Neuronal stem cell (in vitro differentiated cells): ENCODE data around the gene BPI.
A peak's percentile ranks its signal among the peaks of the same experiment; 100 is the strongest.

Experiments
- DNase-seq: peaks from one replicate; pipeline ENCODE4 v3.0.0-alpha.2; 2013; ENCODE audit warnings: low spot score
- H2AFZ ChIP-seq: one replicate; pipeline ENCODE4 v1.6.1; 2013; ENCODE audit warnings: mild to moderate bottlenecking, low read length, inconsistent platforms
- H2AK5ac ChIP-seq: 2 replicates; pipeline ENCODE4 v1.6.1; 2013; ENCODE audit warnings: low read depth, mild to moderate bottlenecking, inconsistent platforms, low read length, moderate library complexity, mixed read lengths
- H2BK120ac ChIP-seq: 2 replicates; pipeline ENCODE4 v1.6.1; 2013; ENCODE audit warnings: low read depth, mild to moderate bottlenecking, inconsistent platforms, low read length, moderate library complexity, mixed read lengths
- H2BK12ac ChIP-seq: one replicate; pipeline ENCODE4 v1.6.1; 2013; ENCODE audit warnings: low read length, inconsistent platforms
- H2BK15ac ChIP-seq: 2 replicates; pipeline ENCODE4 v1.6.1; 2013; ENCODE audit warnings: mild to moderate bottlenecking, low read length, inconsistent platforms, mixed read lengths
- H2BK5ac ChIP-seq: one replicate; pipeline ENCODE4 v1.6.1; 2013; ENCODE audit warnings: inconsistent platforms, mild to moderate bottlenecking, low read length, moderate library complexity
- H3K14ac ChIP-seq: one replicate; pipeline ENCODE4 v1.6.1; 2013; ENCODE audit warnings: low read length, inconsistent platforms
- H3K18ac ChIP-seq: 2 replicates; pipeline ENCODE4 v1.6.1; 2013; ENCODE audit warnings: low read length, inconsistent platforms
- H3K23ac ChIP-seq: 2 replicates; pipeline ENCODE4 v1.6.1; 2013; ENCODE audit warnings: low read depth, mild to moderate bottlenecking, mixed read lengths, low read length, inconsistent platforms; ENCODE audit not compliant: poor library complexity
- H3K27ac ChIP-seq: replicated peaks from 3 replicates; pipeline ENCODE4 v1.5.1; 2013; ENCODE audit warnings: low read length, inconsistent platforms
- H3K27me3 ChIP-seq, 3 experiments: 2 replicates each; pipeline ENCODE4 v1.6.1; 2013; ENCODE audit warnings: low read length in 3 of 3, mild to moderate bottlenecking in 2 of 3, inconsistent platforms in 1 of 3, low read depth in 1 of 3, mixed read lengths in 1 of 3, moderate library complexity in 1 of 3; ENCODE audit not compliant: control insufficient read depth in 3 of 3, insufficient read depth in 3 of 3
- H3K36me3 ChIP-seq, 2 donors: replicated peaks in 1 of 2; 2 replicates each; pipeline ENCODE4 v1.6.1; 2013; ENCODE audit warnings: low read length in 2 of 2; ENCODE audit not compliant: control insufficient read depth in 2 of 2, insufficient read depth in 2 of 2
- H3K4ac ChIP-seq: 2 replicates; pipeline ENCODE4 v1.6.1; 2013; ENCODE audit warnings: inconsistent platforms, mild to moderate bottlenecking, low read length, moderate library complexity
- H3K4me1 ChIP-seq, 2 donors: 1 replicate in 1 of 2; 2 replicates in 1 of 2; pipeline ENCODE4 v1.6.1; 2013; ENCODE audit warnings: low read length in 2 of 2, low read depth in 1 of 2; ENCODE audit not compliant: control insufficient read depth in 2 of 2, insufficient read depth in 1 of 2
- H3K4me2 ChIP-seq: one replicate; pipeline ENCODE4 v1.6.1; 2013; ENCODE audit warnings: mild to moderate bottlenecking, low read length, inconsistent platforms; ENCODE audit not compliant: insufficient read depth, poor library complexity, severe bottlenecking
- H3K4me3 ChIP-seq, 2 donors: 2 replicates each; pipeline ENCODE4 v1.5.1; 2013; ENCODE audit warnings: low read length in 2 of 2, mild to moderate bottlenecking in 2 of 2, inconsistent platforms in 1 of 2, moderate library complexity in 1 of 2
- H3K79me1 ChIP-seq: one replicate; pipeline ENCODE4 v1.6.1; 2013; ENCODE audit warnings: low read depth, mild to moderate bottlenecking, inconsistent platforms, low read length, moderate library complexity
- H3K9ac ChIP-seq: one replicate; pipeline ENCODE4 v1.6.1; 2013; ENCODE audit warnings: mild to moderate bottlenecking, low read depth, low read length, inconsistent platforms; ENCODE audit not compliant: poor library complexity
- H3K9me3 ChIP-seq, 2 donors: replicated peaks in 1 of 2; 2 replicates each; pipeline versions ENCODE3 to v1.6.1; 2013; ENCODE audit warnings: low read length in 2 of 2, mild to moderate bottlenecking in 2 of 2, inconsistent platforms in 1 of 2, low read depth in 1 of 2, mixed read lengths in 1 of 2, moderate library complexity in 1 of 2; ENCODE audit not compliant: control insufficient read depth in 2 of 2, insufficient read depth in 1 of 2
- H4K8ac ChIP-seq: one replicate; pipeline ENCODE4 v1.6.1; 2013; ENCODE audit warnings: low read depth, mild to moderate bottlenecking, inconsistent platforms, low read length, moderate library complexity
- H4K91ac ChIP-seq: one replicate; pipeline ENCODE4 v1.6.1; 2013; ENCODE audit warnings: low read length, low read depth, mild to moderate bottlenecking, inconsistent platforms; ENCODE audit not compliant: poor library complexity
- WGBS, 2 donors: extraction: QIAGEN DNeasy Blood & Tissue Kit; methylation state at CpG; one replicate each; pipeline ENCODE4 v1.1.7; 2013; ENCODE audit warnings: missing lambda C conversion rate in 2 of 2, mixed read lengths in 1 of 2; ENCODE audit not compliant: insufficient read length in 2 of 2, insufficient replicate concordance in 1 of 2; ENCODE audit errors: extremely low coverage in 2 of 2; 5-methylcytosine and 5-hydroxymethylcytosine counted together

BPI gene

GRCh38 chr20:38297916-38298674, 5.9 kb upstream of the BPI start:
- Histone ChIP-seq H2BK120ac (no peak overlapping the region), H3K36me3 (no peaks in the 10 kb centered on the region), H3K4ac (no peak overlapping the region), H3K79me1 (no peaks in the 10 kb centered on the region), H3K27ac (no peak overlapping the region), H2BK15ac (no peak overlapping the region), H3K4me1 (peaks cover 2 to 8% of the 10 kb centered on the region in 2 donors), H2BK5ac (no peak overlapping the region), H3K23ac (no peak overlapping the region), H4K91ac (no peak overlapping the region), H4K8ac (no peak overlapping the region), H3K4me3 (no peak overlapping the region), H2AK5ac (no peak overlapping the region), H3K9me3 (no peaks in the 10 kb centered on the region), H3K14ac (no peak overlapping the region), H3K27me3 (peaks cover 0 to 25% (median 0%) of the 10 kb centered on the region in 3 experiments), H2BK12ac (no peak overlapping the region), H3K4me2 (no peak overlapping the region), H3K18ac (no peak overlapping the region), H2AFZ (peak overlapping the region; percentile 72), H3K9ac (no peak overlapping the region)
- DNase-seq: no peak
- no CpG with 5 or more reads among the region's 7 CpGs for WGBS, 2 donors

GRCh38 chr20:38298768-38299288, 5.1 kb upstream of the BPI start:
- Histone ChIP-seq H3K9me3 (no peaks in the 10 kb centered on the region), H3K27ac (no peak overlapping the region), H3K27me3 (peaks cover 0 to 25% (median 0%) of the 10 kb centered on the region in 3 experiments), H3K18ac (peak overlapping the region; percentile 74), H3K4ac (no peak overlapping the region), H3K4me1 (peaks cover 2 to 8% of the 10 kb centered on the region in 2 donors), H2BK120ac (no peak overlapping the region), H2AK5ac (no peak overlapping the region), H3K79me1 (no peaks in the 10 kb centered on the region), H2BK5ac (no peak overlapping the region), H3K4me2 (no peak overlapping the region), H3K4me3 (no peak overlapping the region), H2BK12ac (no peak overlapping the region), H3K9ac (no peak overlapping the region), H2BK15ac (no peak overlapping the region), H3K14ac (no peak overlapping the region), H3K23ac (no peak overlapping the region), H2AFZ (peak overlapping the region; percentile 72), H4K91ac (no peak overlapping the region), H4K8ac (no peak overlapping the region), H3K36me3 (no peaks in the 10 kb centered on the region)
- no CpG with 5 or more reads among the region's 13 CpGs for WGBS, 2 donors
- DNase-seq: no peak

GRCh38 chr20:38299963-38300362, 4.0 kb upstream of the BPI start:
- no peak overlapping the region for H2BK15ac ChIP-seq
- H4K8ac ChIP-seq: no peak overlapping the region
- no peak overlapping the region for H3K4me3 ChIP-seq
- no peak overlapping the region for H3K4ac ChIP-seq
- no peak overlapping the region for H4K91ac ChIP-seq
- WGBS, 2 donors: no CpG with 5 or more reads among the region's 6 CpGs
- H2AFZ ChIP-seq: no peak overlapping the region
- H3K4me1 ChIP-seq: peaks cover 2 to 5% of the 10 kb centered on the region in 2 donors
- no peak overlapping the region for H2BK120ac ChIP-seq
- peak overlapping the region; percentile 29 for H3K18ac ChIP-seq
- H3K9me3 ChIP-seq: no peaks in the 10 kb centered on the region
- DNase-seq: no peak
- no peaks in the 10 kb centered on the region for H3K79me1 ChIP-seq
- no peak overlapping the region for H3K23ac ChIP-seq
- H2BK12ac ChIP-seq: no peak overlapping the region
- H3K27me3 ChIP-seq: peaks cover 0 to 21% (median 0%) of the 10 kb centered on the region in 3 experiments
- H2AK5ac ChIP-seq: no peak overlapping the region
- no peak overlapping the region for H2BK5ac ChIP-seq
- H3K36me3 ChIP-seq: no peaks in the 10 kb centered on the region
- H3K4me2 ChIP-seq: no peak overlapping the region
- no peak overlapping the region for H3K14ac ChIP-seq
- H3K9ac ChIP-seq: no peak overlapping the region
- H3K27ac ChIP-seq: no peak overlapping the region

GRCh38 chr20:38300438-38300837, 3.5 kb upstream of the BPI start:
- WGBS, 2 donors: no CpG with 5 or more reads among the region's 4 CpGs
- no peak overlapping the region for H4K8ac ChIP-seq
- H2BK5ac ChIP-seq: no peak overlapping the region
- no peaks in the 10 kb centered on the region for H3K9me3 ChIP-seq
- H3K14ac ChIP-seq: no peak overlapping the region
- peaks cover 0 to 20% (median 0%) of the 10 kb centered on the region in 3 experiments for H3K27me3 ChIP-seq
- DNase-seq: no peak
- no peaks in the 10 kb centered on the region for H3K79me1 ChIP-seq
- peaks cover 2 to 5% of the 10 kb centered on the region in 2 donors for H3K4me1 ChIP-seq
- H3K27ac ChIP-seq: no peak overlapping the region
- no peak overlapping the region for H2BK15ac ChIP-seq
- no peak overlapping the region for H3K4ac ChIP-seq
- H3K4me2 ChIP-seq: no peak overlapping the region
- H3K4me3 ChIP-seq: no peak overlapping the region
- no peak overlapping the region for H3K9ac ChIP-seq
- H2BK120ac ChIP-seq: no peak overlapping the region
- no peak overlapping the region for H2AFZ ChIP-seq
- H4K91ac ChIP-seq: no peak overlapping the region
- no peaks in the 10 kb centered on the region for H3K36me3 ChIP-seq
- H3K18ac ChIP-seq: no peak overlapping the region
- H3K23ac ChIP-seq: no peak overlapping the region
- H2BK12ac ChIP-seq: no peak overlapping the region
- no peak overlapping the region for H2AK5ac ChIP-seq
